Skin epidermis (tissue), 12 donors: ENCODE data around the gene NUP188.

Source experiments
- H3K27ac ChIP-seq, 21 experiments: fragments of 200-600 bp; sonication (generic) in 11 of 21; one replicate each; pipeline ENCODE4 v1.5.0; 2020; ENCODE audit warnings: mild to moderate bottlenecking in 3 of 21, inconsistent platforms in 2 of 21, moderate library complexity in 2 of 21
- H3K4me3 ChIP-seq, 7 experiments: fragments of 200-600 bp; sonication (generic) in 2 of 7; one replicate each; pipeline ENCODE4 v1.5.0; 2020; ENCODE audit warnings: inconsistent platforms in 2 of 7, mild to moderate bottlenecking in 2 of 7, moderate library complexity in 1 of 7

Gene NUP188

DNA sequence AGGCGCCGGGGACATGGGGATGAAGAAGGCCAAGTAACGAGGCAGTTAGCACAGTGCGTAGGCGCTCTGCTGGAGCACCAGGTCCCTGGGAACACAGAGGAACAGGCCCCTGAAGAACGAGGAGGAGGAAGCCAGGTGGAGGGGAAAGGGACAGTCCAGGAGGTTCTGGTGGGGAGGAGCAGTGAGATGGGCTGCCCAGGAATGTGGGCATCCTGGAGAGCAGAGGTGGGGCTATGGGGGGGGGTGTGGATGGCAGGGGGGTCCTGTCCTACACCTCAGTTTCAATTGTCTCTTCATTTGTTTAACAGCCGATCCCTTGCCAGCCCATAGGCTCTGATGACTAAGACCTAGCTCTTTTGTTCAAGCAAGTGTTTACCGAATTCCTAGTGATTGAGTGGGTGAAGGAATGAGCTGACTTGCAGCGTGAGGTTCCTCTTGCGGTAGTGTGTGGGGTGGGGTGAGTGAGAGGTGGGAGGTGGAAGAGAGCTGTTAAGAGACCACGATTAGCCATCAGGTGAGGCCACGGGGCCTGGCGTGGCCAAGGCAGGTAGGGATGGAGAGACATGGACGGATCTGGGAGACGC is 35.1 kb upstream of the NUP188 start:
- Histone ChIP-seq H3K27ac (peak overlapping the region in 20 of 21 experiments; percentile 45 to 88 (median 76)), H3K4me3 (no peak overlapping the region)

GRCh38 chr9:128913048-128913900 is 34.2 kb upstream of the NUP188 start:
- peak overlapping the region in 1 of 7 experiments; percentile 0 for H3K4me3 ChIP-seq
- peak overlapping the region in 19 of 21 experiments; percentile 4 to 88 (median 75) for H3K27ac ChIP-seq

DNA sequence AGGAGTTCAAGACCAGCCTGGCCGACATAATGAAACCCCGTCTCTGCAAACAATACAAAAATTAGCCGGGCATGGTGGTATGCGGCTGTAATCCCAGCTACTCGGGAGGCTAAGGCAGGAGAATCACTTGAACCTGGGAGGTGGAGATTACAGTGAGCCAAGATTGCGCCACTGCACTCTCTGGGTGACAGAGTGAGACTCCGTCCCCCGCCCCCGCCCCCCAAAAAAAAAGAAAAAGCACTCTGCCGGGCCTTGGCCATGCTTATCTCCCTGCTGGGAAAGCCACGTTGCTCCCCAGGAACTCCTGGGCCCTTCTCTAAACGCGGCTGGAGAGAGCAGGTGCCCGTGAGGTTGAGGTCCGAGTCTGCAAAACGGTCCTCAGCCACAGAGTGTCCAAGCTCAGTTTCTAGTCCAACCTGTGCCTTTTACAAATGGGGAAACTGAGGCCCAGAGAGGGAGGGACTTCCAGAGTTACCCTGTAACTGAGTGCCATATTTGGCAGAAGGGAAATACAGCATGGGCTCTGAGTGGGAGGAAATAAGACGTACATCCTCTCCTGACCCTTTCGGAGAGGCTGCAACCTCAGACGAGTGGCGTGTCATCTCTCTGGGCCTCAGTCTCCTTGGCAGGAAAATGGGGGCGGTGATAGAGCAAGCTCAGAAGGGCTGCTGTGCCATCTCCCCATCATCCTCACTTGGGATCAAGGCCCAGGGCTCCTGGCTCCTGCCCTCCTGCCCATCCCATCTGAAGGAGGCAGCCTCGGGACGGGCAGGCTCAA is 33.3 kb upstream of the NUP188 start:
- Histone ChIP-seq H3K4me3 (no peak overlapping the region), H3K27ac (peak overlapping the region in 16 of 21 experiments; percentile 67 to 88 (median 76))

GRCh38 chr9:128916204-128916603 is 31.3 kb upstream of the NUP188 start:
- H3K27ac ChIP-seq, result peak overlapping the region in 20 of 21 experiments; percentile 1 to 84 (median 76)
- no peak overlapping the region for H3K4me3 ChIP-seq

DNA sequence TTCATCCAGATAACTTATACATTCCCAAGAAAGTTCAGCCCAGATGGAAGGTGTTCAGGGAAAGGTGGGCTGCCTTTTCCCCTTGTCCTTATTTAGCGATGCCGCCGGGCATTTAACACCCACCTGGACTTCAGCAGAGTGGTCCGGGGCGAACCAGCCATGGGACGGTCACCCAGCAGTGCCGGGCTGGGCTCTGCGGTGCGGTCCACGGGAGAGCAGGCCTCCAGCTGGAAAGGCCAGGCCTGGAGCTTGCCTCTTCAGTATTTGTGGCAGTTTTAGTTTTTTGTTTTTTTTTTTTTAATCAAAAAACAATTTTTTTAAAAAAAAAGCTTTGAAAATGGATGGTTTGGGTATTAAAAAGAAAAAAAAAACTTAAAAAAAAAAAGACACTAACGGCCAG is 30.8 kb upstream of the NUP188 start:
- H3K27ac ChIP-seq, result peak overlapping the region in 19 of 21 experiments; percentile 1 to 84 (median 76)
- H3K4me3 ChIP-seq, result no peak overlapping the region

DNA sequence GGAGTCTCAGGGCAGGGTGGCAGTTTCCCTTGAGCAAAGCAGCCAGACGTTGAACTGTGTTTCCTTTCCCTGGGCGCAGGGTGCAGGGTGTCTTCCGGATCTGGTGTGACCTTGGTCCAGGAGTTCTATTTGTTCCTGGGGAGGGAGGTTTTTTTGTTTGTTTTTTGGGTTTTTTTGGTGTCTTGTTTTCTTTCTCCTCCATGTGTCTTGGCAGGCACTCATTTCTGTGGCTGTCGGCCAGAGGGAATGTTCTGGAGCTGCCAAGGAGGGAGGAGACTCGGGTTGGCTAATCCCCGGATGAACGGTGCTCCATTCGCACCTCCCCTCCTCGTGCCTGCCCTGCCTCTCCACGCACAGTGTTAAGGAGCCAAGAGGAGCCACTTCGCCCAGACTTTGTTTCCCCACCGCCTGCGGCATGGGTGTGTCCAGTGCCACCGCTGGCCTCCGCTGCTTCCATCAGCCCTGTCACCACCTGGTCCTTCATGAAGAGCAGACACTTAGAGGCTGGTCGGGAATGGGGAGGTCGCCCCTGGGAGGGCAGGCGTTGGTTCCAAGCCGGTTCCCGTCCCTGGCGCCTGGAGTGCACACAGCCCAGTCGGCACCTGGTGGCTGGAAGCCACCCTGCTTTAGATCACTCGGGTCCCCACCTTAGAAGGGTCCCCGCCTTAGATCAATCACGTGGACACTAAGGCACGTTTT is 30.2 kb upstream of the NUP188 start:
- peak overlapping the region in 19 of 21 experiments; percentile 1 to 84 (median 76) for H3K27ac ChIP-seq
- H3K4me3 ChIP-seq, result no peak overlapping the region

GRCh38 chr9:128918921-128919320 is 28.6 kb upstream of the NUP188 start:
- peak overlapping the region in 8 of 21 experiments; percentile 9 to 85 (median 56) for H3K27ac ChIP-seq
- no peak overlapping the region for H3K4me3 ChIP-seq

DNA sequence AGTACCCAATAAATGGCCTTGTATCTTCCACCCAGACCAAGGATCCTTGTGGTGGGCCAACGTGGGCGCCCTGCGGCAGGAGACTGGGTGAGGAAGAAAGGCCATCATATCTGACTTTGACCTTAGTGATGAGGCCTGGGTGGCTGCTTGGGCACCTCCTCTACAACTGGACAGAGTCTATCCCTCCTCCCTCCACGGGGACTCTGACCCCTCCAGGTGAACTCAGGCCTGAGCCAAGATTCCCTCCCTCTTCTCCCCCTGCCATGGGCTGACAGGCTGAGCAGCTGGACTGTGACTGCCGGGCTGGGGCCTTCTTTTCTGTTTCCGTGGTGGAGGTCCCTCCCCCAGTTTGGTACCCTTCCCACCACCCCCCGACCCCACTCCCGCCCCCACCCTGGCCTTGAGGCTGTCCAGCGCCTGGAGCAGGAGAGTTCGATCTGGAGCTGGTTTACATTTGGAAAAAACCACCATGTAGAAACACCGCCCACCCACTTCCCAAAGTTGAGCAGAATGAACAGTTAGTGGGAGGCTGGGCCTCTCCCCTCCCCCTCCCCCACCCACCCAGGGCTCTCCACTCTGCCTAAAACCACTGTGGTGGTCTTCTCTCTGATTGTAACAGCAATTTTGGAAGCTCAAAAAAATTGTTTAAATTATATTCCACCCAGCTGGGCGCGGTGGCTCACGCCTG is 28.0 kb upstream of the NUP188 start:
- Histone ChIP-seq H3K4me3 (no peak overlapping the region), H3K27ac (peak overlapping the region in 11 of 21 experiments; percentile 9 to 85 (median 57))

GRCh38 chr9:128920381-128921058 is 27.0 kb upstream of the NUP188 start, which contains the start of gene PHYHD1:
Gene PHYHD1 (plus strand): TSS chr9:128920982. CDS start chr9:128922324, 1,342 bp downstream.
- H3K4me3 ChIP-seq, result peak within 1 kb of the TSS in 4 of 7 experiments; percentile 12 to 57 (median 40)
- H3K27ac ChIP-seq, result peak within 1 kb of the TSS in 17 of 21 experiments; percentile 6 to 88 (median 82)

GRCh38 chr9:128921881-128922763 is 25.4 kb upstream of the NUP188 start:
- H3K4me3 ChIP-seq, result peak overlapping the region; percentile 12 to 57 (median 39)
- peak overlapping the region in 20 of 21 experiments; percentile 25 to 88 (median 79) for H3K27ac ChIP-seq

GRCh38 chr9:128923493-128923883 is 24.0 kb upstream of the NUP188 start:
- Histone ChIP-seq H3K4me3 (no peak overlapping the region), H3K27ac (no peak overlapping the region)

- no peak overlapping the region for H3K4me3 ChIP-seq
- H3K27ac ChIP-seq, result peak overlapping the region in 2 of 21 experiments; percentile 28 to 43
Measured at GRCh38 chr9:128927731-128928411, 19.6 kb upstream of the NUP188 start.

DNA sequence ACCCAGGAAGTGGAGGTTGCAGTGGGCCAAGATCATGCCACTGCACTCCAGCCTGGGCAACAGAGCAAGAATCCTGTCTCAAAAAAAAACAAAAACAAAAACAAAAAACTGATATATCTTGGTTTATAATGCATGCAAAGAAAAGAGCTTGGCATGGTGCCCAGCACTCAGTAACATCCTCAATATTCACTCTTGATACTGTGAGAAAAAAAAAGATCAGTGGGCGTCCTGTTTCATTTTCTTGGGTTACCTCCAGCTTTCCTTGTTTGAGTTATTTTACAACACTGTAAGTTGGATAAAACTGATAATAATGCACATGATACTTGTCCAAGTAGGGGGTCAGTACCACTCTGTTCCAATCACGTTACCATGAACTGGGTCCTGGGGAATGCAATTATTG is 18.9 kb upstream of the NUP188 start:
- H3K27ac ChIP-seq, result no peak overlapping the region
- no peak overlapping the region for H3K4me3 ChIP-seq

GRCh38 chr9:128929560-128929959 is 17.9 kb upstream of the NUP188 start:
- no peak overlapping the region for H3K27ac ChIP-seq
- no peak overlapping the region for H3K4me3 ChIP-seq

GRCh38 chr9:128933731-128934130 is 13.8 kb upstream of the NUP188 start:
- no peak overlapping the region for H3K27ac ChIP-seq
- H3K4me3 ChIP-seq, result no peak overlapping the region

GRCh38 chr9:128936171-128936865 is 11.2 kb upstream of the NUP188 start:
- Histone ChIP-seq H3K27ac (no peak overlapping the region), H3K4me3 (no peak overlapping the region)
